WI38 (cell line): Measurements from ENCODE around the gene TXNDC17.

Experiments
- H3K4me3 ChIP-seq: 2 replicates; pipeline ENCODE4 v1.5.1; 2011; ENCODE audit warnings: low read depth, mild to moderate bottlenecking, control low read depth, low read length
- TF ChIP-seq, protein P1 (sequence below): IDR thresholded peaks from 2 replicates; pipeline ENCODE4 v1.5.1; 2012; ENCODE audit warnings: low read depth, mild to moderate bottlenecking, control low read depth, low read length

TXNDC17 gene

DNA sequence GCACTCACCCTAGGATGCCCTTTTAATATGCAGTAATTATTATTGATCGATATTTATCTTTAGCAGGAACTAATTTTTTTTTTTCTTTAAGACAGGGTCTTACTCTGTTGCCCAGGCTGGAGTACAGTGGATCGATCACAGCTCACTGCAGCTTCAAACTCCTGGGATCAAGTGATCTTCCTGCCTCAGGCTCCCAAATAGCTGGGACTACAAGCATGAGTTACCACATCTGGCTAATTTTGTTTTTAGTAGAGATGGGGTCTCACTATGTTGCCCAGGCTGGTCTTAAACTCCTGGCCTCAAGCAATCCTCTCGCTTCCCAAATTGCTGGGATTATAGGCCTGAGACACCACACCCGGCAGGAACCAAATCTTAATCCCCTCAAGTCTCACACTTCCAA, 29.6 kb upstream of the TXNDC17 start:
- H3K4me3 ChIP-seq = no peak overlapping the region
- TF ChIP-seq, protein P1, sequence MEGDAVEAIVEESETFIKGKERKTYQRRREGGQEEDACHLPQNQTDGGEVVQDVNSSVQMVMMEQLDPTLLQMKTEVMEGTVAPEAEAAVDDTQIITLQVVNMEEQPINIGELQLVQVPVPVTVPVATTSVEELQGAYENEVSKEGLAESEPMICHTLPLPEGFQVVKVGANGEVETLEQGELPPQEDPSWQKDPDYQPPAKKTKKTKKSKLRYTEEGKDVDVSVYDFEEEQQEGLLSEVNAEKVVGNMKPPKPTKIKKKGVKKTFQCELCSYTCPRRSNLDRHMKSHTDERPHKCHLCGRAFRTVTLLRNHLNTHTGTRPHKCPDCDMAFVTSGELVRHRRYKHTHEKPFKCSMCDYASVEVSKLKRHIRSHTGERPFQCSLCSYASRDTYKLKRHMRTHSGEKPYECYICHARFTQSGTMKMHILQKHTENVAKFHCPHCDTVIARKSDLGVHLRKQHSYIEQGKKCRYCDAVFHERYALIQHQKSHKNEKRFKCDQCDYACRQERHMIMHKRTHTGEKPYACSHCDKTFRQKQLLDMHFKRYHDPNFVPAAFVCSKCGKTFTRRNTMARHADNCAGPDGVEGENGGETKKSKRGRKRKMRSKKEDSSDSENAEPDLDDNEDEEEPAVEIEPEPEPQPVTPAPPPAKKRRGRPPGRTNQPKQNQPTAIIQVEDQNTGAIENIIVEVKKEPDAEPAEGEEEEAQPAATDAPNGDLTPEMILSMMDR = no peak

DNA sequence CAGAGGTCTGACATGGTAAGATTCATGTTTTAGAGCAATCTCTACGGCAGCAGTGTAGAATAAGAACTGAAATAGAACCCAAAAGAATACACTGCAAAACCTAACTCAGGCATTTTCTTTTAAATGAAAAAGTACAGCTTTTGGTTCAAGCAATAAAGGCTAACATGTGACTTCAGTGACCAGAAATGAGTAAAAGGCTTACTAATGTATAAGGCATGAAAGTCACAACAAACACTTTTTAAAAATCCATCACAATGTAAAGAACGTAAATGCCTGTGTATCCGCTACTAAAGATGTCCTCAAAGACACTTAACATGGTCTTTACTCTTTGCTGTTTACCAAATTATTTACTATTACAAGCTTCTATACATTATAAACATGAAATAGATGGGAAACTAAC, 16.9 kb upstream of the TXNDC17 start:
- TF ChIP-seq, protein P1 = no peak
- no peak overlapping the region for H3K4me3 ChIP-seq

- H3K4me3 ChIP-seq = no peak overlapping the region
- TF ChIP-seq, protein P1 = no peak
Measured at GRCh38 chr17:6626616-6627015, 14.2 kb upstream of the TXNDC17 start.

DNA sequence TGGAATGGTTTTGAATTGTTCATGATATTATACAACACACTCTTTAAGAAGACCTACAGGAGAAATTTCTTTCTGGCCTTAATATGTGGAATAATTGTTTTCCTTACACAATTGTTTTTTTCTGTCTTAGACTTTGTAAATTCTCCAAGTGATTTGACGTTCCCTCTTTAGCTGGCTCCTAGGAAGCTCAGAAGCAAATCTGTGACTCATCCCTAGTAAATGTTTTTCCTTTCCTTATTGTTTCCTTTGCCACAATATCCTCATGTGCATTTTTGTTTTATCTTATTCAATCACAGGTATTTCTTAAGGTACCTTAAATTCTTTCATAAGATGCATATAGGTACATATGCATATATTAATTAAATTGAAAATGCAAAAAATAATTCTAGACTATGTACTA, 13.8 kb upstream of the TXNDC17 start:
- no peak overlapping the region for H3K4me3 ChIP-seq
- TF ChIP-seq, protein P1 = no peak

DNA sequence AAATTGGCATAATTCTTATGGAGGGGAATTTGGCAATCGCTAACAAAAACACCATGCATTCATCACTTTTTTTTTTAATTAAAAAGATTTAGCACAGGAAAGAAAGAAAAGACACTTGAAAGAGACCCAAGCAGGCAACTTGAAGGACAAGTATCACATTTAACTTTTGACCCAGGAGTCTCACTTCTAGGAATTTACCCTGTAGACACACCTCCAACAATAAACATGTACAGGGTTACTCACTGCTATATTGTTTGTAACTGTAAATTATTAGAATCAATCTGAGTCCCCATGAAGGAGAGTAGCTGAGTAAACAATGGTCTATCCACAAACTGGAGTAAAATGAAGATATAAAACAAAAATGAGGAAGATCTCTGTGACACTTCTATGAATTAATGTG, 10.5 kb upstream of the TXNDC17 start:
- H3K4me3 ChIP-seq = no peak overlapping the region
- TF ChIP-seq, protein P1 = no peak

GRCh38 chr17:6632530-6632929, 8.3 kb upstream of the TXNDC17 start:
- TF ChIP-seq, protein P1 = no peak

DNA sequence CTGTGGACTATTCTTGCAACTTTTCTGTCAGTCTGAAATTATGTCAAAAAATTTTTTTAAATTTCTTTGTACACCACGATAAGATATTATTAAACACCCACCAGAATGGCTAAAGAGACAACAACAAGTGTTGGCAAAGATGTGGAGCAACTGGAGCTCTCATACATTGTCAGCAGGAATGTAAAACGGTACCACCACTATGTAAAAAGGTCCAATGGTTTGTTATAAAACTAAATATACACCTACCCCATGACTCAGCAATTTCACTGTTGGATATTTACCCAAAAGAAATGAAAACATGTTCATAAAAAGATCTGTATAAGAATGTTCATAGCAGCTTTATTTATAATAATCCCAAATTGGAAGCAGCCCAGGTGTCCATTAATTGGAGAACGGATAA, 7.6 kb upstream of the TXNDC17 start:
- TF ChIP-seq, protein P1 = no peak
- H3K4me3 ChIP-seq = no peak overlapping the region

More at GRCh38 chr17:6632530-6632929, 8.3 kb upstream of the TXNDC17 start:
- no peak overlapping the region for H3K4me3 ChIP-seq
